ENCODE results near the gene TRIM37. TPM values are rescaled to one million over a fixed set of nuclear protein-coding genes. Genes with fewer than 3 reads are reported as not detected.
A peak's percentile ranks its signal among the peaks of the same experiment; 100 is the strongest.

TRIM37 gene
- total RNA-seq, 1 donor from 2014 or later: 25.1 TPM

- H3K27ac Mint-ChIP-seq: no peak overlapping the region
- no peaks in the 10 kb centered on the region for H3K9me3 Mint-ChIP-seq
- no peak for DNase-seq (ENCODE audit: extremely low spot score, unreplicated experiment)
- H3K27me3 Mint-ChIP-seq: no peaks in the 10 kb centered on the region
- peaks cover 19% of the 10 kb centered on the region for H3K4me1 Mint-ChIP-seq (ENCODE audit: unreplicated experiment)
- TF ChIP-seq CTCF (conservative IDR thresholded peaks at IDR 0.05): no peak
- peaks cover 8% of the 10 kb centered on the region for H3K36me3 Mint-ChIP-seq
- H3K4me3 Mint-ChIP-seq: no peak overlapping the region
These were observed 46.2 kb upstream of the TRIM37 start for GRCh38 chr17:59152925-59153324.

DNA sequence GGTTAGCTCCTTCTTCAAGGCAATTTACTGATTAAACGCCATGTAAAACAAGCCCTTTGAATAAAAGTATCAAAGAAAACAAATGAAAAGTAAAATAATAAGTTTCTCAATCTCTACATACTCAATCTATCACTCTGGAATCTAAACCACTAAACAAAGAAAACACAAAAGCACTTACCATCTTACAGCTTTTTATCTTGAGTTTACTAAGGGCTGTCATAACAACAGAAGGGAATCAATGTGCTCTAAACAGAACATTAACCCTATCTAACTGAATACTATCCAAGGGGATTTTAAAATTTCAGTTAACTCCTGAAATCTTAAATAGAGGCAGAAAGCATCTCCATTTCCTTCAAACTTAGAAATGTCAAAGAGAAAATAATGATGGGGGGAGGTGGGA is 44.9 kb upstream of the TRIM37 start:
- Mint-ChIP-seq H3K27ac (peak overlapping the region; percentile 57), H3K4me1 (ENCODE audit: unreplicated experiment) (peaks cover 19% of the 10 kb centered on the region), H3K27me3 (no peaks in the 10 kb centered on the region), H3K9me3 (no peaks in the 10 kb centered on the region), H3K4me3 (peak overlapping the region; percentile 78), H3K36me3 (peaks cover 11% of the 10 kb centered on the region)
- TF ChIP-seq CTCF (conservative IDR thresholded peaks at IDR 0.05): no peak
- no peak for DNase-seq (ENCODE audit: extremely low spot score, unreplicated experiment)

GRCh38 chr17:59151006-59151405 is 44.3 kb upstream of the TRIM37 start:
- peaks cover 19% of the 10 kb centered on the region for H3K4me1 Mint-ChIP-seq (ENCODE audit: unreplicated experiment)
- no peak for TF ChIP-seq CTCF (conservative IDR thresholded peaks at IDR 0.05)
- no peaks in the 10 kb centered on the region for H3K27me3 Mint-ChIP-seq
- H3K27ac Mint-ChIP-seq: no peak overlapping the region
- no peak overlapping the region for H3K4me3 Mint-ChIP-seq
- H3K9me3 Mint-ChIP-seq: no peaks in the 10 kb centered on the region
- H3K36me3 Mint-ChIP-seq: peaks cover 11% of the 10 kb centered on the region
- DNase-seq (ENCODE audit: extremely low spot score, unreplicated experiment): no peak

DNA sequence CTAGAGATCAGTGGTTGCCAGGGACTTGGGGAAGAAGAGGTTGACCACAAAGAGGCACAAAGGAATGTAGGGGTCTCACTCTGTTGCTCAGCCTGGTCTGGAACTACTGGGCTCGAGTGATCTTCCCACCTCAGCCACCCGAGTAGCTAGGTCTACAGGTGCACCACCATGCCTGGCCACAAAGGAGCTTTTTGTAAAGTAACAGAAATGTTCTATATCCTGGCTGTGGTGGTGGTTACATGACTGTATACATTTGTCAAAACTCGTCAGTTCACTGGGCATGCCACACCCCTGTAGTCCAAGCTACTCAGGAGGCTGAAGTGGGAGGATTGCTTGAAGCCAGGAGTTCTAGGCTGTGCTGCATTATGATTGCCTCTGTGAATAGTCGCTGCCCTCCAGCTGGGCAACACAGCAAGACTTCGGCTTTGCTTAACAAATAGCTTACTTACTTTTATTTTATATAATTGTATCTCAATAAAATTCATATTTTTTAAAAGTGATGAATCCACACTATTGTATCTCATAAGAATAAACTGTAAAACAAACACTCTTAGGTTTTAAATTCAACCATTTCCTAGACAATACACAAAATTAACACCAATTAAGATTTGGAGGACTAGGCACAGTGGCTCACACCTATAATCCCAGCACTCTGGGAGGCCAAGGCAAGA is 43.3 kb upstream of the TRIM37 start:
- H3K36me3 Mint-ChIP-seq: peaks cover 15% of the 10 kb centered on the region
- peaks cover 19% of the 10 kb centered on the region for H3K4me1 Mint-ChIP-seq (ENCODE audit: unreplicated experiment)
- H3K4me3 Mint-ChIP-seq: no peak overlapping the region
- no peak for TF ChIP-seq CTCF (conservative IDR thresholded peaks at IDR 0.05)
- no peaks in the 10 kb centered on the region for H3K27me3 Mint-ChIP-seq
- H3K9me3 Mint-ChIP-seq: no peaks in the 10 kb centered on the region
- peak overlapping the region; percentile 26 for H3K27ac Mint-ChIP-seq
- DNase-seq (ENCODE audit: extremely low spot score, unreplicated experiment): no peak

DNA sequence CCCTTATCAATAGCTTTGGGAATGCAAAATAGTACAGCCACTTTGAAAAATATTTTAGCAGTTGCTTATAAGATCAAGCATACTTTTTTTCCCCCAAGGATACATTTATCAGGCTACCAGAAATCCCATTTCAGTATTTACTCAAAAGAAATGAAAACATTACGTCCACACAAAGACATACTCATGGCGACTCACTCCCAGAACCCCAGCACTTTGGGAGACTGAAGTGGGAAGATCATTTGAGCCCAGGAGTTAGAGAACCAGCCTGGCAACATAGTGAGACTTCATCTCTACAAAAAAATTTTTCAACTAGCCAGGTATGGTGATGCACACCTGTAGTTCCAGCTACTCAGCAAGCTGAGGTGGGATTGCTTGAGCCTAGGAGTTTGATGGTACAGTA is 42.4 kb upstream of the TRIM37 start:
- TF ChIP-seq CTCF (conservative IDR thresholded peaks at IDR 0.05): no peak
- H3K27ac Mint-ChIP-seq: no peak overlapping the region
- no peaks in the 10 kb centered on the region for H3K9me3 Mint-ChIP-seq
- H3K4me1 Mint-ChIP-seq (ENCODE audit: unreplicated experiment): peaks cover 19% of the 10 kb centered on the region
- H3K27me3 Mint-ChIP-seq: no peaks in the 10 kb centered on the region
- no peak for DNase-seq (ENCODE audit: extremely low spot score, unreplicated experiment)
- H3K4me3 Mint-ChIP-seq: no peak overlapping the region
- peaks cover 21% of the 10 kb centered on the region for H3K36me3 Mint-ChIP-seq
